Activated T-helper 17 cell treated with anti-CD3 and anti-CD28 coated beads, Interleukin-2, amount 50 U/mL, for 72 hours (primary cell): ENCODE data around the gene DNAH17. TPM values are rescaled to one million over a fixed set of nuclear protein-coding genes. Genes with fewer than 3 reads are reported as not detected.

Source experiments
- ATAC-seq: fragments of 150-1000 bp; cut with Tn5 transposase; replicated peaks from 2 replicates; pipeline ENCODE4 v1.10.0; 2021; ENCODE audit warnings: mild to moderate bottlenecking, moderate library complexity
- H3K27ac Mint-ChIP-seq: one replicate; pipeline ENCODE4 v1.8.0; 2022; ENCODE audit warnings: mixed read lengths
- H3K27me3 Mint-ChIP-seq: one replicate; pipeline ENCODE4 v1.8.0; 2022; ENCODE audit warnings: mixed read lengths
- H3K36me3 Mint-ChIP-seq: one replicate; pipeline ENCODE4 v1.8.0; 2022; ENCODE audit warnings: low read depth, mild to moderate bottlenecking, mixed read lengths
- H3K4me1 Mint-ChIP-seq: one replicate; pipeline ENCODE4 v1.8.0; 2022; ENCODE audit warnings: mixed read lengths
- H3K4me3 Mint-ChIP-seq: one replicate; pipeline ENCODE4 v1.8.0; 2022; ENCODE audit warnings: mild to moderate bottlenecking, mixed read lengths
- H3K9me3 Mint-ChIP-seq: one replicate; pipeline ENCODE4 v1.8.0; 2022; ENCODE audit warnings: mixed read lengths
- total RNA-seq, 2 donors: library from RNA; stranded (reverse); gene quantifications; one replicate each; pipeline ENCODE4 v1.2.3, GENCODE V29; 2022

Gene DNAH17
- total RNA-seq, 2 donors from 2014 or later, result 0.73 to 1.2 TPM

GRCh38 chr17:78411241-78411857, 165.8 kb downstream of the DNAH17 start:
- Mint-ChIP-seq H3K27ac (peak overlapping the region; percentile 81), H3K4me3 (no peak overlapping the region), H3K4me1 (peaks cover 46% of the 10 kb centered on the region), H3K27me3 (no peaks in the 10 kb centered on the region), H3K36me3 (peaks cover 90% of the 10 kb centered on the region), H3K9me3 (no peaks in the 10 kb centered on the region)
- no peak for ATAC-seq

- H3K4me3 Mint-ChIP-seq, result no peak overlapping the region
- peaks cover 44% of the 10 kb centered on the region for H3K4me1 Mint-ChIP-seq
- H3K27me3 Mint-ChIP-seq, result no peaks in the 10 kb centered on the region
- ATAC-seq, result no peak
- peaks cover 87% of the 10 kb centered on the region for H3K36me3 Mint-ChIP-seq
- H3K9me3 Mint-ChIP-seq, result no peaks in the 10 kb centered on the region
- H3K27ac Mint-ChIP-seq, result peak overlapping the region; percentile 86
Observed at GRCh38 chr17:78409191-78409928, 167.8 kb downstream of the DNAH17 start.

GRCh38 chr17:78408476-78409050, 168.6 kb downstream of the DNAH17 start:
- H3K4me3 Mint-ChIP-seq, result no peak overlapping the region

GRCh38 chr17:78407387-78408000, 169.7 kb downstream of the DNAH17 start:
- Mint-ChIP-seq H3K27ac (peak overlapping the region; percentile 86), H3K4me1 (peaks cover 31% of the 10 kb centered on the region), H3K4me3 (peak overlapping the region; percentile 49), H3K36me3 (peaks cover 87% of the 10 kb centered on the region), H3K9me3 (no peaks in the 10 kb centered on the region), H3K27me3 (no peaks in the 10 kb centered on the region)
- peak; percentile 28 for ATAC-seq

More at GRCh38 chr17:78408476-78409050, 168.6 kb downstream of the DNAH17 start:
- no peaks in the 10 kb centered on the region for H3K9me3 Mint-ChIP-seq
- no peak for ATAC-seq
- H3K4me1 Mint-ChIP-seq, result peaks cover 38% of the 10 kb centered on the region
- no peaks in the 10 kb centered on the region for H3K27me3 Mint-ChIP-seq
- peak overlapping the region; percentile 86 for H3K27ac Mint-ChIP-seq
- peaks cover 87% of the 10 kb centered on the region for H3K36me3 Mint-ChIP-seq

- H3K9me3 Mint-ChIP-seq, result no peaks in the 10 kb centered on the region
- H3K4me1 Mint-ChIP-seq, result peaks cover 26% of the 10 kb centered on the region
- H3K27me3 Mint-ChIP-seq, result no peaks in the 10 kb centered on the region
- H3K27ac Mint-ChIP-seq, result peak overlapping the region; percentile 86
- H3K36me3 Mint-ChIP-seq, result peaks cover 87% of the 10 kb centered on the region
- peak overlapping the region; percentile 49 for H3K4me3 Mint-ChIP-seq
- ATAC-seq, result no peak
Observed at GRCh38 chr17:78406920-78407319, 170.3 kb downstream of the DNAH17 start.

- H3K27ac Mint-ChIP-seq, result peak overlapping the region; percentile 86
- H3K4me1 Mint-ChIP-seq, result peaks cover 23% of the 10 kb centered on the region
- no peaks in the 10 kb centered on the region for H3K27me3 Mint-ChIP-seq
- H3K4me3 Mint-ChIP-seq, result peak overlapping the region; percentile 49
- no peaks in the 10 kb centered on the region for H3K9me3 Mint-ChIP-seq
- peaks cover 92% of the 10 kb centered on the region for H3K36me3 Mint-ChIP-seq
- peak; percentile 19 for ATAC-seq
Observed at GRCh38 chr17:78406396-78406795, 170.8 kb downstream of the DNAH17 start.

- H3K36me3 Mint-ChIP-seq, result peaks cover 98% of the 10 kb centered on the region
- no peaks in the 10 kb centered on the region for H3K27me3 Mint-ChIP-seq
- H3K4me3 Mint-ChIP-seq, result no peak overlapping the region
- no peaks in the 10 kb centered on the region for H3K9me3 Mint-ChIP-seq
- H3K4me1 Mint-ChIP-seq, result peaks cover 9% of the 10 kb centered on the region
- H3K27ac Mint-ChIP-seq, result peak overlapping the region; percentile 49
- no peak for ATAC-seq
Observed at GRCh38 chr17:78403822-78404221, 173.4 kb downstream of the DNAH17 start.

- no peak for ATAC-seq
- Mint-ChIP-seq H3K36me3 (peaks cover 98% of the 10 kb centered on the region), H3K27me3 (no peaks in the 10 kb centered on the region), H3K4me1 (peaks cover 5% of the 10 kb centered on the region), H3K9me3 (no peaks in the 10 kb centered on the region), H3K4me3 (no peak overlapping the region), H3K27ac (peak overlapping the region; percentile 49)
Observed at GRCh38 chr17:78401891-78402290, 175.3 kb downstream of the DNAH17 start.

GRCh38 chr17:78401246-78401645, 175.9 kb downstream of the DNAH17 start:
- peak overlapping the region; percentile 38 for H3K27ac Mint-ChIP-seq
- no peaks in the 10 kb centered on the region for H3K9me3 Mint-ChIP-seq

GRCh38 chr17:78400581-78401240, 176.5 kb downstream of the DNAH17 start:
- Mint-ChIP-seq H3K4me3 (no peak overlapping the region), H3K27ac (peak overlapping the region; percentile 38), H3K9me3 (no peaks in the 10 kb centered on the region), H3K36me3 (peaks cover 100% of the 10 kb centered on the region), H3K27me3 (no peaks in the 10 kb centered on the region), H3K4me1 (peaks cover 3% of the 10 kb centered on the region)
- peak; percentile 24 for ATAC-seq

More at GRCh38 chr17:78401246-78401645, 175.9 kb downstream of the DNAH17 start:
- Mint-ChIP-seq H3K27me3 (no peaks in the 10 kb centered on the region), H3K4me3 (no peak overlapping the region), H3K36me3 (peaks cover 98% of the 10 kb centered on the region), H3K4me1 (peaks cover 3% of the 10 kb centered on the region)
- no peak for ATAC-seq

- peak overlapping the region; percentile 50 for H3K27ac Mint-ChIP-seq
- H3K27me3 Mint-ChIP-seq, result no peaks in the 10 kb centered on the region
- no peak for ATAC-seq
- H3K9me3 Mint-ChIP-seq, result no peaks in the 10 kb centered on the region
- peaks cover 100% of the 10 kb centered on the region for H3K36me3 Mint-ChIP-seq
- no peak overlapping the region for H3K4me3 Mint-ChIP-seq
- peaks cover 3% of the 10 kb centered on the region for H3K4me1 Mint-ChIP-seq
Observed at GRCh38 chr17:78399693-78400144, 177.5 kb downstream of the DNAH17 start.

- Mint-ChIP-seq H3K36me3 (peaks cover 100% of the 10 kb centered on the region), H3K27me3 (no peaks in the 10 kb centered on the region), H3K4me1 (peaks cover 3% of the 10 kb centered on the region), H3K4me3 (no peak overlapping the region), H3K9me3 (no peaks in the 10 kb centered on the region), H3K27ac (peak overlapping the region; percentile 50)
- ATAC-seq, result no peak
Observed at GRCh38 chr17:78399028-78399692, 178.0 kb downstream of the DNAH17 start.

- no peaks in the 10 kb centered on the region for H3K27me3 Mint-ChIP-seq
- no peaks in the 10 kb centered on the region for H3K9me3 Mint-ChIP-seq
- H3K36me3 Mint-ChIP-seq, result peaks cover 100% of the 10 kb centered on the region
- no peak for ATAC-seq
- no peak overlapping the region for H3K27ac Mint-ChIP-seq
- H3K4me3 Mint-ChIP-seq, result no peak overlapping the region
- H3K4me1 Mint-ChIP-seq, result peaks cover 3% of the 10 kb centered on the region
Observed at GRCh38 chr17:78398390-78398789, 178.8 kb downstream of the DNAH17 start.
